ENCODE data around the gene PRUNE2.

- TF ChIP-seq CTCF (IDR thresholded peaks at IDR 0.05; ENCODE audit: insufficient read depth, low read depth, low read length) (no peak), EZH2 (IDR thresholded peaks at IDR 0.05; ENCODE audit: insufficient read depth, low read length) (no peak)
Measured at GRCh38 chr9:76904661-76905457, 1.1 kb downstream of the PRUNE2 start.
